ENCODE measurements around the gene AVL9. TPM values are rescaled to one million over a fixed set of nuclear protein-coding genes. Genes with fewer than 3 reads are reported as not detected.
A peak's percentile ranks its signal among the peaks of the same experiment; 100 is the strongest.

AVL9 gene
- total and polyA plus RNA-seq, 9 of the 15 experiments (the other 6 are each of a cell fraction or from before 2014, with no cell fraction given) = 6.4 to 66.2 (median 30.1) TPM

GRCh38 chr7:32476816-32477648, 18.3 kb upstream of the AVL9 start:
- CTCF ChIA-PET (ENCODE audit: low intra/inter-chr PET ratio) = interaction anchor here (0.6 kb wide), 1 partner anchor 266 kb away, joined by 3 read pairs; no protein-coding TSS in a partner anchor
- Histone ChIP-seq H3K27me3 (ENCODE audit: control insufficient read depth in 2 of 2, insufficient read depth in 2 of 2, low read length in 2 of 2) (peaks cover 6 to 9% of the 10 kb centered on the region in 2 experiments; a peak in 4 of 5 replicates), H3K4me1 (replicated peaks in 1 of 2; ENCODE audit: control insufficient read depth in 2 of 2, insufficient read depth in 2 of 2, low read length in 2 of 2) (no peaks in the 10 kb centered on the region; a peak in 2 of 5 replicates), H3K27ac (ENCODE audit: extremely low read depth, low read depth, low read length) (no peak overlapping the region), H3K79me2 (ENCODE audit: control insufficient read depth, insufficient read depth, low read length) (no peaks in the 10 kb centered on the region), H2AFZ (ENCODE audit: low read depth, low read length) (no peak overlapping the region), H3K36me3 (ENCODE audit: control insufficient read depth, insufficient read depth, low read length) (no peaks in the 10 kb centered on the region), H3K4me2 (ENCODE audit: insufficient read depth, low read length) (no peak overlapping the region), H3K9ac (ENCODE audit: insufficient read depth in 1 of 2, low read depth in 2 of 2, low read length in 2 of 2) (no peak overlapping the region), H3K9me3 (replicated peaks; ENCODE audit: control insufficient read depth, insufficient read depth, low read depth, low read length) (no peaks in the 10 kb centered on the region), H3K4me3 (no peak overlapping the region), H3K9me1 (ENCODE audit: control insufficient read depth, insufficient read depth, low read length) (no peaks in the 10 kb centered on the region), H4K20me1 (replicated peaks; ENCODE audit: control insufficient read depth, insufficient read depth, low read length) (0 out of 2 replicates have a peak, but pooled peaks cover 3% of the 10 kb centered on the region)
- WGBS (ENCODE audit: insufficient coverage, low coverage, missing lambda C conversion rate) = 0% methylated on average over 3 of the region's 3 CpGs
- ATAC-seq = no peak
- in situ Hi-C loops (cut with MboI) (loop anchor here (5.0 kb wide), 1 partner anchor 265 kb away; no protein-coding TSS in a partner anchor), intact Hi-C loops (cut with micrococcal nuclease) (loop anchor here (5.0 kb wide), 2 partner anchors 85 to 130 kb away; no protein-coding TSS in a partner anchor)
- DNase-seq (ENCODE audit: extremely low read depth in 1 of 4, low spot score in 3 of 4) = peak in 1 of 4 experiments; percentile 3
- no TSS peak for BruUV-seq (replicated peaks)
- POLR2A ChIA-PET = interaction anchor here (0.6 kb wide), 1 partner anchor 13 kb away, joined by 3 read pairs; the partner anchor contains the start of gene LSM5
- TF ChIP-seq, protein P1, sequence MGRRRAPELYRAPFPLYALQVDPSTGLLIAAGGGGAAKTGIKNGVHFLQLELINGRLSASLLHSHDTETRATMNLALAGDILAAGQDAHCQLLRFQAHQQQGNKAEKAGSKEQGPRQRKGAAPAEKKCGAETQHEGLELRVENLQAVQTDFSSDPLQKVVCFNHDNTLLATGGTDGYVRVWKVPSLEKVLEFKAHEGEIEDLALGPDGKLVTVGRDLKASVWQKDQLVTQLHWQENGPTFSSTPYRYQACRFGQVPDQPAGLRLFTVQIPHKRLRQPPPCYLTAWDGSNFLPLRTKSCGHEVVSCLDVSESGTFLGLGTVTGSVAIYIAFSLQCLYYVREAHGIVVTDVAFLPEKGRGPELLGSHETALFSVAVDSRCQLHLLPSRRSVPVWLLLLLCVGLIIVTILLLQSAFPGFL (CRISPR knock-in tag; IDR thresholded peaks at IDR 0.05) = no peak
- TF ChIP-seq ZKSCAN8 (CRISPR knock-in tag; IDR thresholded peaks at IDR 0.05) = no peak
- TF ChIP-seq ZNF766 (CRISPR knock-in tag; conservative IDR thresholded peaks at IDR 0.05) = no peak
- TF ChIP-seq SMARCE1 (IDR thresholded peaks at IDR 0.05) = no peak
- no peak for TF ChIP-seq NR4A1 (CRISPR knock-in tag; IDR thresholded peaks at IDR 0.05)
- TF ChIP-seq NR4A1 (tag; IDR thresholded peaks at IDR 0.05) = no peak
- no peak for TF ChIP-seq TCF7L2 (IDR thresholded peaks at IDR 0.05; ENCODE audit: low read depth, low read length)
- TF ChIP-seq, protein P2, sequence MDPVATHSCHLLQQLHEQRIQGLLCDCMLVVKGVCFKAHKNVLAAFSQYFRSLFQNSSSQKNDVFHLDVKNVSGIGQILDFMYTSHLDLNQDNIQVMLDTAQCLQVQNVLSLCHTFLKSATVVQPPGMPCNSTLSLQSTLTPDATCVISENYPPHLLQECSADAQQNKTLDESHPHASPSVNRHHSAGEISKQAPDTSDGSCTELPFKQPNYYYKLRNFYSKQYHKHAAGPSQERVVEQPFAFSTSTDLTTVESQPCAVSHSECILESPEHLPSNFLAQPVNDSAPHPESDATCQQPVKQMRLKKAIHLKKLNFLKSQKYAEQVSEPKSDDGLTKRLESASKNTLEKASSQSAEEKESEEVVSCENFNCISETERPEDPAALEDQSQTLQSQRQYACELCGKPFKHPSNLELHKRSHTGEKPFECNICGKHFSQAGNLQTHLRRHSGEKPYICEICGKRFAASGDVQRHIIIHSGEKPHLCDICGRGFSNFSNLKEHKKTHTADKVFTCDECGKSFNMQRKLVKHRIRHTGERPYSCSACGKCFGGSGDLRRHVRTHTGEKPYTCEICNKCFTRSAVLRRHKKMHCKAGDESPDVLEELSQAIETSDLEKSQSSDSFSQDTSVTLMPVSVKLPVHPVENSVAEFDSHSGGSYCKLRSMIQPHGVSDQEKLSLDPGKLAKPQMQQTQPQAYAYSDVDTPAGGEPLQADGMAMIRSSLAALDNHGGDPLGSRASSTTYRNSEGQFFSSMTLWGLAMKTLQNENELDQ (CRISPR knock-in tag; IDR thresholded peaks at IDR 0.05; ENCODE audit: borderline replicate concordance) = no peak
- no peak for FAIRE-seq

Data from K562 (cell line).